SK-N-DZ (cell line): Measurements from ENCODE around the gene NRXN3.

ENCODE experiments used
- DNase-seq: peaks from one replicate; pipeline ENCODE4 v3.0.0-alpha.2; 2015; ENCODE audit warnings: low spot score

Gene NRXN3

GRCh38 chr14:79658769-79659168 is 1488.6 kb downstream of the NRXN3 start:
- DNase-seq = no peak

GRCh38 chr14:79660053-79660939 is 1490.1 kb downstream of the NRXN3 start:
- DNase-seq = peak; percentile 71

GRCh38 chr14:79661752-79662151 is 1491.6 kb downstream of the NRXN3 start:
- DNase-seq = no peak

- no peak for DNase-seq
Observed at GRCh38 chr14:79663453-79663852, 1493.3 kb downstream of the NRXN3 start.

- no peak for DNase-seq
Observed at GRCh38 chr14:79665556-79665955, 1495.4 kb downstream of the NRXN3 start.

- no peak for DNase-seq
Observed at GRCh38 chr14:79668951-79669350, 1498.8 kb downstream of the NRXN3 start.

- DNase-seq = no peak
Observed at GRCh38 chr14:79670811-79671210, 1500.6 kb downstream of the NRXN3 start.

GRCh38 chr14:79680087-79680486 is 1509.9 kb downstream of the NRXN3 start:
- DNase-seq = no peak

- DNase-seq = no peak
Observed at GRCh38 chr14:79686196-79686595, 1516.0 kb downstream of the NRXN3 start.

- no peak for DNase-seq
Observed at GRCh38 chr14:79690960-79691359, 1520.8 kb downstream of the NRXN3 start.

- no peak for DNase-seq
Observed at GRCh38 chr14:79693935-79694334, 1523.8 kb downstream of the NRXN3 start.

GRCh38 chr14:79695307-79695706 is 1525.1 kb downstream of the NRXN3 start:
- DNase-seq = no peak

GRCh38 chr14:79698298-79698711 is 1528.1 kb downstream of the NRXN3 start:
- no peak for DNase-seq

GRCh38 chr14:79699206-79699605 is 1529.0 kb downstream of the NRXN3 start:
- no peak for DNase-seq

GRCh38 chr14:79701371-79701770 is 1531.2 kb downstream of the NRXN3 start:
- DNase-seq = no peak

- DNase-seq = no peak
Observed at GRCh38 chr14:79702197-79702596, 1532.0 kb downstream of the NRXN3 start.

GRCh38 chr14:79703209-79703608 is 1533.0 kb downstream of the NRXN3 start:
- no peak for DNase-seq

GRCh38 chr14:79704041-79704807 is 1534.1 kb downstream of the NRXN3 start:
- DNase-seq = no peak

- no peak for DNase-seq
Observed at GRCh38 chr14:79705126-79705894, 1535.1 kb downstream of the NRXN3 start.

- DNase-seq = no peak
Observed at GRCh38 chr14:79706382-79706781, 1536.2 kb downstream of the NRXN3 start.

GRCh38 chr14:79708426-79709388 is 1538.5 kb downstream of the NRXN3 start:
- peak; percentile 5 for DNase-seq
